Measurements from ENCODE around the gene GPC3.

DNA sequence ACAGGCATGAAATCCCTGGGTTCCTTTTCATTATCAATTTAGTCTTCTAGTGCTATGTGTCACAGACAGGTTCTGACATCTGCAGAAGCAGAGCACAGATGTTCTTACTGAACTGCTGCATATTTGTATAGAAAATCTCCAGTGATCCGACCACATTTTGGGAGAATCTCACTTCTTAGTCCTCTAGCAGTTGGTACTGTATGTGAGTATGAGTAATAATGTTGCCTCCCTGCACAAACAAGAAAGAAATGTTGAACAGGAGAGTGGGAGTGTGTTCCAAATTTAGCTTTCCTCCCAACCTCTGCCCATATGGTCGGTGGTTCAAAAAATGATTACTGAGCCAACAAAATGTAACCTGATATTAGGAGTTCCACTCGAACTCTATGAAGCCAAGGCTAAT lies 404.8 kb downstream of the GPC3 start:
- TF ChIP-seq CTCF (IDR thresholded peaks at IDR 0.05) (no peak), POLR2AphosphoS5 (IDR thresholded peaks at IDR 0.05; ENCODE audit: insufficient read depth in 1 of 2, low read depth in 1 of 2) (no peak), POLR2A (IDR thresholded peaks at IDR 0.05) (no peak)
